ENCODE measurements around the gene ZNF175. TPM values are rescaled to one million over a fixed set of nuclear protein-coding genes. Genes with fewer than 3 reads are reported as not detected.

Gene ZNF175
- total and polyA plus RNA-seq, 9 of the 15 experiments (the other 6 are each of a cell fraction or from before 2014, with no cell fraction given) = 3.7 to 37.9 (median 14.0) TPM

GRCh38 chr19:51626675-51627074 lies 55.6 kb downstream of the ZNF175 start (continued):
- TF ChIP-seq ZNF407 (IDR thresholded peaks at IDR 0.05; ENCODE audit: low read depth) (no peak), ZNF561 (CRISPR knock-in tag; conservative IDR thresholded peaks at IDR 0.05) (no peak)

Data from K562 (cell line).